Ishikawa (cell line): ENCODE data around the gene ZC2HC1B.

Source experiments
- CEBPB ChIP-seq: IDR thresholded peaks from 2 replicates; pipeline ENCODE4 v1.6.1; 2012
- CREB1 ChIP-seq: IDR thresholded peaks from 2 replicates; pipeline ENCODE4 v1.6.1; 2012; ENCODE audit warnings: low read depth
- EGR1 ChIP-seq: IDR thresholded peaks from 2 replicates; pipeline ENCODE4 v1.6.1; 2012
- EP300 ChIP-seq: IDR thresholded peaks from 2 replicates; pipeline ENCODE4 v1.6.1; 2012; ENCODE audit warnings: borderline replicate concordance
- FOXM1 ChIP-seq: IDR thresholded peaks from 2 replicates; pipeline ENCODE4 v1.6.1; 2012; ENCODE audit warnings: low read depth, borderline replicate concordance
- NFIC ChIP-seq: IDR thresholded peaks from 2 replicates; pipeline ENCODE4 v1.6.1; 2012
- RAD21 ChIP-seq: IDR thresholded peaks from 2 replicates; pipeline ENCODE4 v1.6.1; 2012; ENCODE audit warnings: low read depth
- TAF1 ChIP-seq: IDR thresholded peaks from 2 replicates; pipeline ENCODE4 v1.6.1; 2012; ENCODE audit warnings: low read depth, mild to moderate bottlenecking
- TCF12 ChIP-seq: IDR thresholded peaks from 2 replicates; pipeline ENCODE4 v1.6.1; 2012; ENCODE audit warnings: low read depth
- TEAD4 ChIP-seq: IDR thresholded peaks from 2 replicates; pipeline ENCODE4 v1.6.1; 2012
- YY1 ChIP-seq: IDR thresholded peaks from 2 replicates; pipeline ENCODE4 v1.6.1; 2012; ENCODE audit warnings: low read depth
- ZBTB7A ChIP-seq: IDR thresholded peaks from 2 replicates; pipeline ENCODE4 v1.6.1; 2012; ENCODE audit warnings: low read depth
- TF ChIP-seq, protein P1 (sequence below): IDR thresholded peaks from 2 replicates; pipeline ENCODE4 v1.6.1; 2012
- TF ChIP-seq, protein P2 (sequence below): IDR thresholded peaks from 2 replicates; pipeline ENCODE4 v1.6.1; 2012
- TF ChIP-seq, protein P3 (sequence below): IDR thresholded peaks from 2 replicates; pipeline ENCODE4 v1.6.1; 2012; ENCODE audit warnings: low read depth, mild to moderate bottlenecking

ZC2HC1B gene

DNA sequence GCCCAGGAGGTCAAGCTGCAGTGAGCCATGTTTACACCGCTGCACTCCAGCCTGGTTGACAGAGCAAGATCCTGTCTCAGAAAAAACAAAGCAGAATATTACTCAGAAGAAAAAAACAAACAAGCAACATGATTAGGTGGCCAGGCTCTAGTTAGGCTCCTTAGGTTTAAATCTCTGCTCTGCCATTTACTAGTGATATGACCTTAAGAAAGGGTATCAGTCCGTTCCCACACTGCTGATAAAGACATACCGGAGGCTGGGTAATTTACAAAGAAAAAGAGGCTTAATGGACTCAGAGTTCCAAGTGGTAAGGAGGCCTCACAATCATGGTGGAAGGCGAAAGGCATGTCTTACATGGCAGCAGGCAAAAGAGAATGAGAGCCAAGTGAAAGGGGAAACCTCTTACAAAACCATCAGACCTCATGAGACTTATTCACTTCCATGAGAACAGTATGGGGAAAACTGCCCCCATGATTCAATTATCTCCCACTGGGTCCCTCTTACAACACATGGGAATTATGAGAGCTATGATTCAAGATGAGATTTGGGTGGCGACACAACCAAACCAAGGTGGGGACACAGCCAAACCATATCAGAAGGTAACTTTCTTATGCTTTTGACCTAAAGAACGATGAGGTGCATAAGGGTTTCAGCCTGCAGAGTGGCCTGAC lies 23.5 kb upstream of the ZC2HC1B start:
- TF ChIP-seq TAF1 = no peak
- TF ChIP-seq, protein P1, sequence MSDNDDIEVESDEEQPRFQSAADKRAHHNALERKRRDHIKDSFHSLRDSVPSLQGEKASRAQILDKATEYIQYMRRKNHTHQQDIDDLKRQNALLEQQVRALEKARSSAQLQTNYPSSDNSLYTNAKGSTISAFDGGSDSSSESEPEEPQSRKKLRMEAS = no peak
- no peak for TF ChIP-seq NFIC
- TF ChIP-seq CEBPB = no peak
- no peak for TF ChIP-seq TEAD4
- TF ChIP-seq CREB1 = no peak
- no peak for TF ChIP-seq ZBTB7A
- no peak for TF ChIP-seq TCF12
- TF ChIP-seq, protein P2, sequence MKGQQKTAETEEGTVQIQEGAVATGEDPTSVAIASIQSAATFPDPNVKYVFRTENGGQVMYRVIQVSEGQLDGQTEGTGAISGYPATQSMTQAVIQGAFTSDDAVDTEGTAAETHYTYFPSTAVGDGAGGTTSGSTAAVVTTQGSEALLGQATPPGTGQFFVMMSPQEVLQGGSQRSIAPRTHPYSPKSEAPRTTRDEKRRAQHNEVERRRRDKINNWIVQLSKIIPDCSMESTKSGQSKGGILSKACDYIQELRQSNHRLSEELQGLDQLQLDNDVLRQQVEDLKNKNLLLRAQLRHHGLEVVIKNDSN = no peak
- no peak for TF ChIP-seq RAD21
- no peak for TF ChIP-seq EGR1
- no peak for TF ChIP-seq YY1

DNA sequence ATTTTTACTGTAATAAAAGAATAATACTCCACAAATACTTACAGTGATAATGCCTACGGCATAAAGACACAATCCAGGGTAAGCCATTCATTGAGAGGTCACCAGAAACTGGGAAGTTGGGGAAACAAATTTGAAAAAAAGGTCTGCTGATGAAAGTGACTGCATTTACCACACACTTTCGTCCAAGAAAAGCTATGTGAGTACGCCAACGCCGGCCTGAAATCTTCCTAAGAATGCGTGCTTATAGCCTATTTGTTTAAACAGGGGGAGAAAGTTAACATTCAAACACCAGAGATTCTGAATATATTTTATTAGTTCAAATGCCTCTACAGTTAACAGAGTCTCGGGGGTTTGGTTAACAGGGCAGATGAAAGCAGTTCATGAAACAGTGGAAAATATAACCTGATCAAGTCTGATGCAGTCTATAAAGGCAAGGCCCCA lies 21.8 kb upstream of the ZC2HC1B start:
- TF ChIP-seq TAF1 = no peak
- TF ChIP-seq, protein P3, sequence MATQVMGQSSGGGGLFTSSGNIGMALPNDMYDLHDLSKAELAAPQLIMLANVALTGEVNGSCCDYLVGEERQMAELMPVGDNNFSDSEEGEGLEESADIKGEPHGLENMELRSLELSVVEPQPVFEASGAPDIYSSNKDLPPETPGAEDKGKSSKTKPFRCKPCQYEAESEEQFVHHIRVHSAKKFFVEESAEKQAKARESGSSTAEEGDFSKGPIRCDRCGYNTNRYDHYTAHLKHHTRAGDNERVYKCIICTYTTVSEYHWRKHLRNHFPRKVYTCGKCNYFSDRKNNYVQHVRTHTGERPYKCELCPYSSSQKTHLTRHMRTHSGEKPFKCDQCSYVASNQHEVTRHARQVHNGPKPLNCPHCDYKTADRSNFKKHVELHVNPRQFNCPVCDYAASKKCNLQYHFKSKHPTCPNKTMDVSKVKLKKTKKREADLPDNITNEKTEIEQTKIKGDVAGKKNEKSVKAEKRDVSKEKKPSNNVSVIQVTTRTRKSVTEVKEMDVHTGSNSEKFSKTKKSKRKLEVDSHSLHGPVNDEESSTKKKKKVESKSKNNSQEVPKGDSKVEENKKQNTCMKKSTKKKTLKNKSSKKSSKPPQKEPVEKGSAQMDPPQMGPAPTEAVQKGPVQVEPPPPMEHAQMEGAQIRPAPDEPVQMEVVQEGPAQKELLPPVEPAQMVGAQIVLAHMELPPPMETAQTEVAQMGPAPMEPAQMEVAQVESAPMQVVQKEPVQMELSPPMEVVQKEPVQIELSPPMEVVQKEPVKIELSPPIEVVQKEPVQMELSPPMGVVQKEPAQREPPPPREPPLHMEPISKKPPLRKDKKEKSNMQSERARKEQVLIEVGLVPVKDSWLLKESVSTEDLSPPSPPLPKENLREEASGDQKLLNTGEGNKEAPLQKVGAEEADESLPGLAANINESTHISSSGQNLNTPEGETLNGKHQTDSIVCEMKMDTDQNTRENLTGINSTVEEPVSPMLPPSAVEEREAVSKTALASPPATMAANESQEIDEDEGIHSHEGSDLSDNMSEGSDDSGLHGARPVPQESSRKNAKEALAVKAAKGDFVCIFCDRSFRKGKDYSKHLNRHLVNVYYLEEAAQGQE = no peak
- TF ChIP-seq FOXM1 = no peak
- TF ChIP-seq EP300 = no peak
- TF ChIP-seq EGR1 = no peak
- no peak for TF ChIP-seq TEAD4
- no peak for TF ChIP-seq CEBPB
- TF ChIP-seq YY1 = no peak
- TF ChIP-seq, protein P2 = no peak
- no peak for TF ChIP-seq ZBTB7A

DNA sequence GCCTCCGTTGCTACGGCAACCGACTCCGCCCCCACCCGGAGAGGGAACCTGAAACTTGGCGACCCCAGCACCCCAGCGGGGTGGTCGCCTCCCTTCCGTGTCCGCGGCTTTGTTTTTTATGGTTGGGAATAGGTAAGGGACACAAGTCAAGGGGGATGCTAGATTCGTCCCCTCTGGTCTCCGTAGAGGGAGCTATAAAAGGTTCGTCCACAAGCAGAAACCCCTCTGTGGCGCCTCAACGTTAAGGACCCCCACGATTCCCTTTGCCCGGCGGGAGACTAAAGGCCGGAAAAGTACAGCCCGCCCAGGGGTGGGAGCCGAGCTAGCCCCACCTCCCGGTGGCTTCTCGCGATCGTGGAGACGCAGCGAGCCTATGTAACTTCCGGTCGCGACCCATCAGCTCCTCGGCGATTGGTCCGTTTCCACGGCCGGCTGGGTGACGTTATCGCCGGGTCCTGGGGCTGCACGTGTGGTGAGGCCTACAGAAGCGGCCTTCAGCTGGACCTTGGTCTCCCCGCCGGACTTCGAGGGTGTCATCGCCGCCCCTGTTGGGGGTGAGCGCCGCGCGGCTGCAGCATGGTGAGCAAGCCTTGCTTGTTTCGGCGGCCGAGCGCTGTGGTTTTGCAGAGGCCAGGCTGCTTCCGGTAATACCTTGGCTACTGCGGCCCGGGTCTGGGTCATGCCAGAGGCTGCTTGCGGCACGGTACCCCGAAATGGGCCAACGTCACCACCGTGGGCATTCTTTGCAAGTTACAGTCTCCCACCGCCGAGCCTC lies 21.2 kb upstream of the ZC2HC1B start, which contains the start of gene LTV1:
Gene LTV1 (plus strand): TSS at position 437 of the 775 bp plus-strand sequence. CDS start 140 bp downstream, at position 577.
- TF ChIP-seq, protein P2 = peak; percentile 50; the same call in 1 of the 2 replicates
- TF ChIP-seq NFIC (no peak; the same call in 1 of the 2 replicates), ZBTB7A (peak; percentile 100), RAD21 (peak; percentile 5; the same call in 1 of the 2 replicates), CEBPB (no peak), TEAD4 (no peak; the same call in 1 of the 2 replicates), TCF12 (peak; percentile 38; the same call in 1 of the 2 replicates), YY1 (no peak), FOXM1 (0 out of 2 replicates have a peak, but pooled peaks have one; percentile 30), EGR1 (no peak), CREB1 (peak; percentile 87), TAF1 (peak; percentile 63), EP300 (peak; percentile 29; the same call in 1 of the 2 replicates)
- TF ChIP-seq, protein P1 = peak; percentile 99
- TF ChIP-seq, protein P3 = peak; percentile 23; the same call in 1 of the 2 replicates

DNA sequence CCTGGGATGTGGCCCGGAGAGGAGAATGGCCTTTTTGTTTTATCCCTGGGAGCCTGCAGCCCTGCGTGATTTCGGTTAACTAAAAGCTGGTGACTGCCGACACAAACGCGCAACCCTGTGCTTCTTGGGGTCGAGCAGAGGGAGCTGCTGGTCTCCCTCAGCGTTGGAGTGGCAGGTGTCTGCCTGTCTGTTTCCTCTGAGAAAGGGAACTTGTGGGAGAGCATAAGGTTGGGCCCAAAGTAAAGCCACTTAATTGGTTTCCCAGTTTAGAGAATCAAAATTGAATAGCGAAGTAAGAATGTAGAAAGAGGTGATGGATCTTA lies 20.6 kb upstream of the ZC2HC1B start:
- TF ChIP-seq, protein P2 = no peak
- TF ChIP-seq ZBTB7A (no peak), NFIC (no peak), TAF1 (no peak), CEBPB (no peak), TEAD4 (no peak), CREB1 (no peak), TCF12 (no peak), YY1 (no peak), FOXM1 (no peak)
- TF ChIP-seq, protein P1 = no peak
